Fibroblast of skin of right quadriceps (primary cell): ENCODE measurements around the gene CCL1.

Experiments
- DNase-seq: peaks from one replicate; pipeline ENCODE4 v3.0.0-alpha.2; 2013

Gene CCL1

DNA sequence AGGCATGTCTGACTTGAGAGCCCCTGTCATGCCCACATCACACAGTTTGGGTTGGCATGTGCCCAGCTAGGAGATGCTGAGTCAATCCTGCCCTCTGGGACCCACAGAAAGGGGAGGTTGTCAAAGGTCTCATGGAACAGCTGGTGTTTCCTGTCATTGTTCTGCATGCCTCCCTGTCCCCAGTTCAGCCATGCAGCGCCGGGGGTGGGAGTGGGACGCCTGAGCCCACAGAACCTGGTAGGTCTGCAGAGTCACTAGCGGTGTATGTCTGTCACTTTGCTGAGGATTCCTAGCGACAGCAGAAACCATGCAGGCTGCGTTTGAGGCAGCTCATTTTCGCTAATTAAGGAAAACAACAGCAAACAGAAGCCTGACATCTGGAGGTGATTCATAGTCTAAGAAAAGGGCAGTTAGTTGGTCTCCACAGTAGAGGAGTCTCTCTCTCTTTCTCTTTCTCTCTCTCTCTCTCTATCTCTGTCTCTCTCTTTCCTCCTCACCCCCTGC is 19.6 kb upstream of the CCL1 start:
- DNase-seq = no peak

DNA sequence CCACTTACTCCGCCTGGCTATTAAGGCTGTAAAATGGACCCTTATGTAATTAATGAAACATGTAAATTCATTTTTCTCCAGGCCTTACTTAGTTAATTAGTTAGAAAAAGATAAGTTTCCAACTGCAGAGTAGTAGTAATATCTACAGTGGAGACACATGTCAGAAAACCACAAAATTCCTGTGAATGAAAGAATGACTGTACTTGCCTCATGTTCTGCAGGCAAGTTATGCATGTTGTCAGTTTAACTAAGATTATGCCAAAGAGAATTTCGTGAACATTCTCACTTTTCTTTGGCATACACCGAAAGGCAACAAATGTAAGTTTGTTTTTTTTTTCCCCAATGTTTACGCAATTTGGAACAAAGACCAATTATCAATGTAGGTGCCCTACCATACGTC is 16.8 kb upstream of the CCL1 start:
- no peak for DNase-seq

DNA sequence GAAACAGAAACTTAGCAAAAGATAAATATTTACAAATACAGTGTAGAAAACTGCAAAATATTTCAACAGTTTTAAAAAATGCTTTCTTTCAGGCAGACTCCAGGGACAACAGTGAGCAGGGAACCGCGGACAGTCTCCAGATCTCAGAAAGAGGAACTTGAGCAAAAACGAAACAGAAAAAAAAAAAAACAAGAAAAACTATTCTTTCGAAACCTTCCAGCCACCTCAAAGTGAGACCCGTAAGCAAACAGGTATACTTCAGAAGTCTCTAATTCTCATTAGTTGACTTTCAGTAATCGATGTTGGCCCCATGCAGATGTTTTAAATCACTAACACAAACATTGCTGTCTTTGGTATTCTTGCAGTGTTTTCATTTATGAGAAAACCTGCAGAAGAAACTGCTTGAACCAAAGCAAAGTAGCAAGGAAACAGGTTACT is 15.7 kb upstream of the CCL1 start:
- DNase-seq = no peak

DNA sequence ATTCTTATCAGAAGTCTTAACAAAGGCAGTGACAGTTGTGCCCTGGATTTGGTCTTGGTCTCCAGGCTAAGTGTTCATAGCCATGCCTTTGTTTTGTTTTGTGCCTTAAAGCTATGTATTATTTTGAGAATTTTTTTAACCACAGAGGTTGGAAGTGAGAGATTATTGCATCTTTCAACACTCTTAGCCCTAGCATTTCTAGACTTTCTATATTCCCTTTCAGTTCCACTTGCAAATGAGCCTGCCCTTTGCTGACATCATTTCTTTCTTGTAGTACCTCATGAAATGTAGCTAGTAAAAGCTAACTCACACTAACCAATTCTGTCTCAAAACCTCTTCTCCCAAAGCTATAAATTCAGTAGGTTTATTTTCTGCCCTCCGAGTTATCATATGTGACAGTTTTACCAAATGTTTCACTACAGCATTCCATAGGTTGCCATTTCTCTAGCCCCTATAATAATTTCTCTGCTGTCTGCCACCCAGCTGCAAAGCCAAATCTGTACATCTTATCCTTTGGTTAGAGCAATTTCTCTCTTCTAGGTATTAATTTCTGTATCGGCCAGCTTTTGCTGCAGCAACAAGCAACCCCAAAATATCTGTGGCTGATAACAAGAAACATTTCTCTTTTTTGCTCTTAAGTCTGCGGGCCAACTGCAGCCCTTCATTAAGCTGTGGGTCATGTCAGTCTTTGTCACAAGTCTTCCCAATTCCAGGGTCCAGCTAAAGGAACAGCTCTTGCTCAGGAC is 14.2 kb upstream of the CCL1 start:
- no peak for DNase-seq

DNA sequence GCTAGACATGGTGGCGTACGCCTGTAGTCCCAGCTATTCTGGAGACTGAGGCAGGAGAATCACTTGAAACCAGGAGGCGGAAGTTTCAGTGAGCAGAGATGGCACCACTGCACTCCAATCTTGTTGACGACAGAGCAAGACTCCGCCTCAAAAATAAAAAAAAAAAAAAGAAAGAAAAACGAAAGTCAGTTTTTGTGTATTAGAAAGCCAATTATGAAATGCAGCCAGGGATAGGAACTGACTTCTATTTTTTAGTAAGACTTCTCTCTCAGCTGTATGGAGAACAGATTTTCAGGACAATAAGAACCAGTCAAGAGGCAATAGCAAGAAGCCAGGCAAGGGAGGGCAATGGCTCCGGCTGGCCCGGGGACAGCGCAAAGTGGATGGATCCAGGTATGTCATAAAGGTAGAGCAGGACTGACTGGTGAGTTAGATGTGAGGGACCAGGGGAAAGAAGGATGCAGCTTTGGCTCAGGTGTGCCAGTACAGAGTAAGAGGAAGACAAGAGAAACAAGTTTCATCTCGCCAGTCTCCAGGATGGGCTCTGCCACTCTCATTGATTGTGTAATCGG is 12.5 kb upstream of the CCL1 start:
- no peak for DNase-seq

DNA sequence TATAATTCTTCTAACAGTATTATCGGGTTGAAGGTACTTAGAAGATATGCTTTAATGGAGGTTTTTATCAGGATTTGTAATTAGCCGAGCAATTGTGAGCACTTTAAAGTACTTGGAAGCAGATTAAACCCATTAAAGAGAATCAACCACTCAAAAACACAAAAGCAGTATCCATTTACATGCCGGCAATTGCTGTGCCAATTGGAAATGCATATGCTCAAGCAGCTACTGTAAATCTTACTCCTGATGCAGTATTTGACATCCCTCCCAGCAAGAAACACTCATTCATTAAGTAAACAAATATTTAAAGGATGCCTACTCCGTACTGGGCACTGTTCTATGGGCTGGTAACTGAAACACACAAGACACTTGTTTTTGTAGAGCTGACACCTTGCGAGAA is 11.4 kb upstream of the CCL1 start:
- no peak for DNase-seq

DNA sequence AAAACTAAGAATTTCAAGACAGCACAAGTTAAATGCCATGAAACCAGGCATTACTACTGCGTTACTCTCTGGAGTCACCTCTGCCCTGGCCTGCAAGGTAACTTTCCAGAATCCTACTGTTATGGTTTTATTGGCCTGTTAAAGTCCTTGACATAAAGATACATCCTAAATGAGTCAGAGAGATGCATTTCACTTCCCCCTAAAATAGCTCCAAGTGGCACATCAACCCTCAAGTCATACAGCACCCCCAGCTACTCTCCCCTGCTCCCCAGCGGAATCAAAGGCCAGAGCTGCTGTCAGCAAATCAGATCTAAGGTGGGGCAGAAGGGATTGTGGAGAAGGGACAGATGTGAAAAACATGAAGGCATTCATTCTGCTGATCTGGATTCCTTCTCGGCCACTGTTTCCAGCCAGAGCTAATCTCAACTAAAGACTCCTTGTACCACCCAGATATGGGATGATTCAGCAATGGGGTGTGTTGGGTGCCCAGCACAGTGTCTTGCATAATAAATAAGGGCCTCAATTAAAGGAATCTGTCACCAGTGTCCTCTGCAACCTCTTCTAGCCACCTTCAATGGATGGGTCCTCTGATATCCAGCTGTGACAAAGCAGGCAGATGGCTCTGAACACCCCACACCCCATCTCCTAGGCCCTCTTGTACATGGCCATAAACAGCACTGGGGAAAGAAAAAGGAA is 8.5 kb upstream of the CCL1 start:
- no peak for DNase-seq

DNA sequence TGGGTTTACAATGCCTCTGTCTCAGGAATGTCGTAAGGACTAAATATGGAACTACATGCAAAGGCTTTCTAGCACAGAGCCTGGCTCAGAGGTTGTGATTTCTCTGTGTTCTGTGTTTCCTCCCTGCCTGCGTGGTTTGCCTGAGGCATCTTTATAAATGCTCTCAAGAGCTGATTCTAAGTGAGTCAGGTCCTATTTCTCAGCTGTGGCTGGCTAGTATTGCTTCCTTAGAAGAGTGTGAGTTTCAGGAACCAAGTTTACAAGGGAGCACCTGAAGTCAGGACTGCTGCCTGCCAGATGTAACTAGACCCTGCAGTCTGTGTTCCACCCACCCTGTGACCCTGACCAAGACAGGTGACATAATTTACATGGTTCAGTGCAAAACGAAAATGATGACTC is 8.0 kb upstream of the CCL1 start:
- DNase-seq = no peak

DNA sequence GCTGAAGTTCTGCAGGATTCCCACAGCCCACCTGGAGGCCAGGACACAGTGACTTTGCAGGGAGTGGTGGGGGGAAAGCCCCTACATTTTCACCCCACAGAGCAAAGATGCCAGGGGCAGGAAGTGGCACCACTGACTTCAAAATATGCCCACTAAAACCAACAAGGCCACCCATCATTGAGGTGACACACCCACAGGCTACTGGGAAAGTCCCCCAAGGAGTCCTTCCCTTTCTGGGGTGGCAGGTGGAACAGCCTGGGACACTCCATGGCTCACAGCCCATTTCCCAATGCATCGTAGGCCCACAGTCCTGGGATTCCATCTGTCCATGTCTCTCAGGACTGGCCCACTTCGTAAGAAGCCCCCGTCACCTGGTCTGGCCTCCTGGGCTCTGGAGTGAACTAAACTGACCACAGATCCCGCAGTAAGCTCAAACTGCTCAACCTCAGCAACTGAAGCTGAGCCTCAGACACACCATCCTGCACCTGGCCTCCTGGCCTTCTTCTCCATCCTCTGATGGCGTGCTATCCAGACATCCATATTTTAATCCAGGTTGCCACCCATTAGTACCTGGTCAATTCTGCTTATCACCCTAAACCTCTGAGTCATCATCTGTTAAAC is 7.5 kb upstream of the CCL1 start:
- no peak for DNase-seq

DNA sequence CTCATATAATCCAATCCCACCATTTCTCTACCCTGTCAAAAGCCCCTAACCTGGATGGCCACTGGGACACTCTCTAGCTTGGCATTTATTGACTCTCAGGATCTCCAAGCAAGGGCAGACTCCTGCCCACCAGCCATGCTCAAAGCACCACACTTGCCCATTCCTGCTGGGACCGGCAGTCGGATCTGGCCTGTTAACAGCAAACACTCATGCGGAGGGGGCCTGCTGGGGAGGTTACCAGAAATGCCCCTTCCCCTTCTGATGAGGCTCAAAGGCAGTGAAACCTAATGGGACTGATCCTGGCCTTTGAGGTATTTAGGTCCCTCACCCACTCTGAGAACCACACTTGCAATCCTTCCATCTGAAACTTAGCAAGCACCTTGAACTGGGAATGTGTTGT is 6.5 kb upstream of the CCL1 start:
- DNase-seq = no peak

DNA sequence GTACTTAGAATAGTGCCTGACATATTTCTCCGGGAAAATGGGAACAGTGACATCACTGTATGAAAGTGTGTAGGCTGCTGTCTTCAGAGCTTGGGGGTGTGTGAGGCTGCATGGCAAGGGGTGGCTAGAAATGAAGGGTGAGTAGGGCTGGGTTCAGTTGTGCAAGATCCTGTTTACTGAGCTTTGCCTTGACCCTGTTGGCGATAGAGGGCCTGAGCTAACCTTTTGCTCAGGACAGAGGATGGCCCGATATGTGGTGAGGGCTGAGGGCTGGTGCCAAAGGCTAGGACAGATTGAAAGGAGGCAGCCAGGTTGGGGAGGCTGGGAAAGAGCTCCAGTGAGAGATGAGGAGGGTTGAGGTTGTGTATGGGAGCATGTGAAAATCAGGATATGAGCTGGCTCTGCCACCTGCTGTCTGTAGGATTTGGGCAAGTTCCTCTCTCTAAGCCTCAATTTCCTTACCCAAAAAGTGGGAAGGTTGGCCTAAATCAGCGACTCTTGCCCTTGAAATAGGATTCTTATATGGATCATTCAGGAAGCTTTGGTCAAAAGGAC is 6.0 kb upstream of the CCL1 start:
- no peak for DNase-seq

DNA sequence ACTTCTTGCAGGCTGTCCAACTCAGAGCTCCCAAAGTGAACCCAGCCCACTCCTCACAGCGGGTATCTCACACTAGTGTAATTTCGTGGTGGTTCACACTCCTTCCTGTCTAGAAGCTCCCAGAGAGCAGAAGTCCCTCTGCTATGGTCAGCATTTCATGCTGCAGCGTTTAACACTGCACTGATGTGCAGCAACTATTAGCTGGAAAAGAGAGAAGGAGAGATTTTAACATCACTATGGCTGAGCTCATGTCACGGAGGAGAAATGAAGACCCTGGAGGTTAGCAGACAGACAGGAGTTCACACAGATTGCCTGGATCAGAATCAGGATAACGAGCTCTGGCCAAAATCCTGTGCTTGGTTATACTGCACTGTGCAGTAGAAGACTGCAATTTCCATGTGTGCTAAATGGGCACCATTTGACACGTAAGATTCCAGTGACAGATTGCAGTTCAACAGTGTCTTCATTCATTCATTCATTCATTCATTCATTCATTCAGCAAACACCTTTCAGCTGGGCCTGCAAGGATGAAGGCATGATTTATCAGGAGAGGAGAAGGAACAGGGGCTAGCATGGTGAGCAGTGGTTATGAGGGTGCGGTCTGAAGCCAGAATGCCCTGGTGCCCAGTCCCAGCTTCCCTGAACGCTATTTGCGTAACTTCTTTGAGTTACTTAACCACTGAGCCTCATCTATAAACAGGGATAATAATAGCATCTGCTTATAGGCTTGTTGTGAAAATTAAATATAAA is 5.3 kb upstream of the CCL1 start:
- DNase-seq = no peak

DNA sequence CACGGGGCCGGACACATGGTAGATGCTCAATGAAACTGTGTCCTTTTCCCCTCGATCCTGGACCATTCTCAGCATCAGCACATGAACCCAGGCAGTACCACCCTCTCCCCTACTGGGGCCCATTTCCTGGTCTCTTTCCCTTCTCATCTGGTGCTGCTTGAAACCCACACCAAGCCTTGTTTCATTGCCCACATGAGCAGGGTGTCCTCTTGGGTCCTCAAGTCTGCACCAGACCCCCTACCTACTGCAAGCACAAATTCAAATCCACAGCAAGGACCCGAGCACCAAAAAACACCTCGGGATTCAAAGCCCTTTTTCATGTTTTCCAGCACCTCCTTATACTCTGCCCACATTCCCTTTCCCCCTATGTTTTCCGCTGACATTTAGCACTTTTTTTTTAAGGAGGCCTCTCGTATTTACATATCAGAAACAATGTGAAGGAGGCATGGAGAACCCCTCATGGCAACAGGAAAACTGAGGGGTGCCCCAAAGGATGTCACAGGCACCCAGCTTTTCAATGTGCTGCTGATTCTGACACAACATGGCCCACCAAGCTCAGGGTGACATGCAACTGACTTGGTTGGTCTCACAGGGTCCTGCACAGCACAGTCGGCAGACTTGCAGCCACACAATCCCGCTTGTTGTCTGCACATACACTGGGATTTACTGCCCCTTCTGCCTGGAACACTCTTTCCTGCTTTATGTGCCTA is 4.6 kb upstream of the CCL1 start:
- no peak for DNase-seq

DNA sequence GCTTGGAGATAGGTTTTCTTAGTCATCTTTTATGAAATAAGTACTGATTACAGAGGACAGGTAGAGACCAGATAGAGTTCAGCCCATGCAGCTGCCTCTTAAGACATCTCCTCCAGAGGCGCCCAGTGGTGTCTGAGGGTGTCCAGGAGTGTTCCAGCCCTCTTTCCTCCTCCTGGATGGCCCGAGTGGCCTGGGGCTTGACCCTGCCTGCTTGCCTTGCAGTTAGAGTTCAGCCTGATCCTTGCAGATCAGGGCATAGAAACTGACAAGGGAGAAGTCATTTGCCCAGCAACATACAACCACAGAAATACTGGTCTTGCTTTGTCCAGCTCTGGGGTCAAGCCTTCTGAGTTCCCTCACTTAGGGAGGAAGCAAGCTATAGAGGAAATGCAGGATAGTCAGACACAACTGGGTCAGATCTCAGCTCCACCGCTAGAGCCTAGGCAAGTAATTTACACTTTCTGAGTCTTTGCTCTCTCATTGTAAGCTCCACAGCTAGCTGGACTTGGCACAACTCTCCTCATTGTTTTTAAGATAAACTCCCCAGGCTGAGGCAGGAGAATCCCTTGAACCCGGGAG is 3.6 kb upstream of the CCL1 start:
- DNase-seq = no peak

DNA sequence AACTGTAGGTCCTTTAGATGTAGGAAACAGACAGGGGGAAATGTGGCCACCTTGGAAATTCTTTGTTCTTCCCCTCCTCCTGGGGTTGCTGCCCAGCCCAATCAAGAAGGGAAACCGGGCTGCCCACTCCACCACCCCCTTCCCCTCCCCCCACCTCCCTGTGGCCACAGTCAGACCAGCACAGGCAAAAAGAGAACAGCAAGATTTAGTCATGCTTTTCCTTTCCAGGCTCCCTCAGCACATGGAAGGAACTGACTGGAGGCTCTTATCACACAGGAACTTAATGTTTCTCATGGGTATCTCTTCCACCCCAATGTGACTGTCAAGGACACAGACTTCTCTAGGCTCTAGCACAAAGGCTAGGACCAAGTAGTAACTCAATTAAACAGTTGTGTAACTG is 3.0 kb upstream of the CCL1 start:
- DNase-seq = no peak

DNA sequence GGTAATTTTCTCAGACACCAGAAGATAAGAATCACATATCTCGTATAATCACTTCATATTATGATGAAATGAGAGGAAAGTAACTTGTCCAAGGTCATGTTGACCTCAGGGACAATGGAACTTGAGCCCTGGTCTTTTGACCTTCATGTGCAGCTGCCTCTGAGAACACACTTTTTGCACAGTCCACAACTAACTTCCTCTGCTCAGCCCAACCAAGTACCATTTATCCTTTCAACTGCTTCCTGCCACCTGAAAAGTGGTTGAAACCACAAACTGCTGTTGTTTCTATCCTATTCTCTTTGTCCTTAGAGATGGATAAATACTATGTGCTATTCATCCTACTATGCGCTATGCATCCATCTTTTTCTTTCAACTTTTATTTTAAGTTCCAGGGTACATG is 2.3 kb upstream of the CCL1 start:
- no peak for DNase-seq

DNA sequence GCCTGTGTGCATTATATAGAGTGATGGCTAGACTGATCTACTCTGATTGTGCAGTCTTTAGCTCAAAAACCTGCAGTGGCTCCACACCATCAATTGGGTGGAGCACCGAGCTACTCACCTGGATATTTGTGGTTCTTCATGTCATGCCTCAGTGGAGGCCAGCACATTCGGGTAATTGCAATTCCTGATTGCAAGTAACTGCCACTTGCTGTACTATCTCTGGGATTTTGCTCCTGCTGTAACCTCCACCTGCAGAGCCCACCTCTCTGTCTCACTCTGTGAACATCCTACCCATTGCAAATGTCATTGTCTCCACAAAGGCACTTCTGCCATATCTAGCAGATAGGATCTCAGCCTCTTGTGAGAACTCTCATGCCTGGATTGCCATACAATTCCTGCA is 1.7 kb upstream of the CCL1 start:
- DNase-seq = no peak

DNA sequence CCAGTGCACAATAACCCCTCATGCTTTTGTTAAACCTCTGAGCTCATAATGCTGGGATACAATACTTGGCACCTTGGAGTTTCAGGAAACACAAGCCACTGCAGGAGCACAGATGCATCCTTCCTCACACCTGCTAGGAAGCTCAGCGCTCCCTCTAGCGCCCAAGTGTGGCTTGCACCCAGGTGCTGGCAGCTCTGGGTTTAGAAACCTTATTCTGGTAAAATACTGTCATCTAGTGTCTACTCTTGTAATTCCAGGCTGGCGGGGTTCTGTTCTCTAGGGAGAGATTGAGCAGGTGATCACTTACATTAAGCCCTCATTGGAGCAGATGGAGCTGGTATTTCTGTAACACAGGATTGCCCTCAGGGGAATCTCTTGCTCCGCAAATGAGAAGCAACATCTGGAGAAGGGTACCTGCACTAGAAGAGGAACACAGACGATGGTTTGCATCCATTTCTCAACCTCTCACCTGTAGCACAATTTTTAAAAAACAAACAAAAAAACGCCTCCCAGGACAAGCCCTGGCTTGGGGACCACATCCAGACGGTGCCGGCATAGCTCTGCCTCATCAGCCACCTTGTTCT is 1.5 kb downstream of the CCL1 start:
- peak; percentile 80 for DNase-seq

DNA sequence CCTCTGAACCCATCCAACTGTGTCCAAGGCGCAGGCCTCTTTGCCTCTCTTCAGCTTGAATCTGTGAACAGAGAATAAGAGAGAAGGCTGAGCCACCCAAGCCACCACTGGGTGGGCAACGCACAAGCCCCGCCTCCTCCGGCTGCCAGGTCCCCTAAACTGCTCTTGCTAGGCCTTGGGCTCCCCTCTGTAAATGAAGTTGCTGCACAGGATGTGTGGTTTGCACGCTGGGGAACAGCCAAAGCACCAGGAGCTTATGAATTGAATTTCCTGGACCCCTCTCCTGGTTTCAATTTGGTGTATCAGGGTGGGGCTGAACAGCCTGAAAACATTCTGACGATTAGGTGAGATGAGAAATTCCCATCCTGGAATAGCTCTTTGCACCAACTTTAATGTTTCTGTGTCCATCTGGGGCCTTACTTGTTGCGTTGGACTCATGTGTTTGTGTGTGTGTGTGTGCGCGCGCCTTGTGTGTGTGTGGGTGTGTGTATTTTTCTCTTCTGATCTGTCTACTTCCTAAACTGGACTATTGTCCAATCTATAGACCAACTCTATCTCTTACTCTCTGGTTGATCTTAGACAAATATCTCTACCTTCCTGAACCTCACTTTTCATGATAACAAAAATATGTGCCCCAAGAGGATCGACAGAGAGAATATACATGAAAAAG is 2.3 kb downstream of the CCL1 start:
- no peak for DNase-seq

DNA sequence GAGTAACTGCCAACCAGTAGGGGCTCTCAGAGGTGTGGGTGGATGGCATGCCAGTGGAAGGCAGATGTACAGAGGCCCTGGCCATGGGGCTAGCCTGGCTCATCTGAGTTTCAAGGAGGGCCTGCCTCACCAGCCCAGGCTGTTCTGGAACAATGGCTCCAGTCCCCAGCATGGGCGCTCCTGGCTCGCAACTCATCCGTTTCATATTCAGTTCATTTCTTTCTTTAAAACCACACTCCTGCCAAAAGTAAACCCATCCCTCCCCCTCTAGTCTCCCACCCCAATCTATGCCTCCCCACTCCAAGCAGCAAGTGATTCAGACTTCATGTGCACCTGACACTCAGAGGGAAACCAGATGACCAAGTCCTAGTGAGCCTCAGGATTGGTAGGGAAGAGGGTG is 4.4 kb downstream of the CCL1 start:
- DNase-seq = no peak

DNA sequence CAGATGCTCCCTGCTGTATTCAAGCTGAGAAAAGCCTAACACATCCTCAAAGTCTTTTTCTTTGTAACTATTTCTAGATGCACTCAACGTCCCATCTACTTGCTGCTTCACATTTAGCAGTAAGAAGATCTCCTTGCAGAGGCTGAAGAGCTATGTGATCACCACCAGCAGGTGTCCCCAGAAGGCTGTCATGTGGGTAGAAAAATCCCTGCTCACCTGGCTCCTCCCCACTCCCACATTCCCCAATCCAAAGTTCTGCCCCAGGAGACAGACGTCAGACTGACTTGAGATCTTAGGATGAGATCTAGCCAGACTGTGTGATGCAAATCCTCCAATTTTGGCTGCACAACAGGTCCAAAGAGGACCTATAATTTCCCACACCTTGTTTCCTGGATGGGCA is 5.6 kb downstream of the CCL1 start:
- DNase-seq = no peak
